Panc1 (cell line): ENCODE measurements around the gene TIAM2.

ENCODE experiments used
- SIN3A ChIP-seq: IDR thresholded peaks from 2 replicates; pipeline ENCODE4 v1.6.1; 2012; ENCODE audit warnings: low read depth, mild to moderate bottlenecking, low read length, moderate library complexity, borderline replicate concordance; ENCODE audit not compliant: insufficient read depth
- TF ChIP-seq, protein P1 (sequence below): fragments of 450-650 bp; IDR thresholded peaks from 2 replicates; pipeline ENCODE4 v1.5.1; 2017; ENCODE audit warnings: mild to moderate bottlenecking

DNA sequence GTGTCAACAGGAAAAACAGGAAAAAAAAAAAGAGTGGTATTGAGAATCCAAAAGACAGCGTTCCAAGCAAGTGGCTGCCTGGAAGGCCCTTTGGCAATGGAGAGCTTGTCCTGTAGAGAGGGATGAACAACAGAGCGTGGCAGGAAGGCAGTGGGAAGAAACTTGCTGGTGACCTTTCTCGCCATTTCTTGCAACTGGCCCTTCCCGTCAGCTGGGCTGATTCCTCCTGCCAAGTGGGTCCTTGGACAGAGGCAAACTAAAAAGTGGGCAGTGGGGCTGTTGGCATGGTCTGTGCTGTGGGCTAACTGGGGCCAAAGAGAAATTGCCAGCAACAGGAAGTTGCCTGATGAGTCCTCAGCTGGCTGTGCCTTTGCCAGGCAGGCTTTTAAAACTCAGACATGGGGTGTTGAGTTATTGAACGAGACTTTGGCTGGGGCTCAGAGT lies 224.8 kb downstream of the TIAM2 start:
- TF ChIP-seq, protein P1, sequence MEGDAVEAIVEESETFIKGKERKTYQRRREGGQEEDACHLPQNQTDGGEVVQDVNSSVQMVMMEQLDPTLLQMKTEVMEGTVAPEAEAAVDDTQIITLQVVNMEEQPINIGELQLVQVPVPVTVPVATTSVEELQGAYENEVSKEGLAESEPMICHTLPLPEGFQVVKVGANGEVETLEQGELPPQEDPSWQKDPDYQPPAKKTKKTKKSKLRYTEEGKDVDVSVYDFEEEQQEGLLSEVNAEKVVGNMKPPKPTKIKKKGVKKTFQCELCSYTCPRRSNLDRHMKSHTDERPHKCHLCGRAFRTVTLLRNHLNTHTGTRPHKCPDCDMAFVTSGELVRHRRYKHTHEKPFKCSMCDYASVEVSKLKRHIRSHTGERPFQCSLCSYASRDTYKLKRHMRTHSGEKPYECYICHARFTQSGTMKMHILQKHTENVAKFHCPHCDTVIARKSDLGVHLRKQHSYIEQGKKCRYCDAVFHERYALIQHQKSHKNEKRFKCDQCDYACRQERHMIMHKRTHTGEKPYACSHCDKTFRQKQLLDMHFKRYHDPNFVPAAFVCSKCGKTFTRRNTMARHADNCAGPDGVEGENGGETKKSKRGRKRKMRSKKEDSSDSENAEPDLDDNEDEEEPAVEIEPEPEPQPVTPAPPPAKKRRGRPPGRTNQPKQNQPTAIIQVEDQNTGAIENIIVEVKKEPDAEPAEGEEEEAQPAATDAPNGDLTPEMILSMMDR, result no peak
- TF ChIP-seq SIN3A, result no peak
